CD4-positive, alpha-beta T cell (primary cell): Measurements from ENCODE around the gene ESAM. TPM values are rescaled to one million over a fixed set of nuclear protein-coding genes. Genes with fewer than 3 reads are reported as not detected.

ENCODE experiments used
- ATAC-seq: fragments of 200-7000 bp; cut with Tn5 transposase; one replicate; pipeline ENCODE4 v1.10.0; 2022; ENCODE audit warnings: mild to moderate bottlenecking; ENCODE audit not compliant: poor library complexity
- CTCF ChIA-PET: fragments of 350-600 bp; sonication (Branson Sonifier 250); formaldehyde crosslinking; loops from one replicate; lab custom pipeline; 2021; ENCODE audit warnings: antibody characterized with exemption, inconsistent platforms; lab: Charles Lee
- POLR2A ChIA-PET: fragments of 350-600 bp; sonication (Branson Sonifier 250); formaldehyde crosslinking; loops from one replicate; lab custom pipeline; 2021; ENCODE audit warnings: antibody characterized with exemption, inconsistent platforms; lab: Charles Lee
- DNase-seq, 14 experiments: peaks; one replicate each; pipeline ENCODE4 v3.0.0-alpha.2; 2013 to 2020; ENCODE audit warnings: mixed read lengths in 2 of 14
- H3K27ac ChIP-seq, 2 donors: one replicate each; pipeline versions ENCODE4 v1.5.1 to v1.7.0; 2013; ENCODE audit warnings: low read length in 2 of 2, low read depth in 1 of 2, mild to moderate bottlenecking in 1 of 2
- H3K27me3 ChIP-seq, 2 experiments: 1 replicate in 1 of 2; 2 replicates in 1 of 2; pipeline versions ENCODE4 v1.6.1 to v1.7.0; 2013; ENCODE audit warnings: low read length in 2 of 2, control low read depth in 1 of 2, mild to moderate bottlenecking in 1 of 2, moderate library complexity in 1 of 2; ENCODE audit not compliant: insufficient read depth in 2 of 2, control insufficient read depth in 1 of 2
- H3K36me3 ChIP-seq: one replicate; pipeline ENCODE4 v1.6.1; 2013; ENCODE audit warnings: low read length, control low read depth; ENCODE audit not compliant: insufficient read depth
- H3K4me1 ChIP-seq: one replicate; pipeline ENCODE4 v1.6.1; 2013; ENCODE audit warnings: low read length, control low read depth; ENCODE audit not compliant: insufficient read depth
- H3K4me3 ChIP-seq: one replicate; pipeline ENCODE4 v1.5.1; 2013; ENCODE audit warnings: mild to moderate bottlenecking, low read length, moderate library complexity
- H3K9me3 ChIP-seq, 2 experiments: 1 replicate in 1 of 2; 2 replicates in 1 of 2; pipeline versions ENCODE4 v1.6.1 to v1.7.0; 2013; ENCODE audit warnings: low read length in 2 of 2, mild to moderate bottlenecking in 2 of 2, control low read depth in 1 of 2, moderate library complexity in 1 of 2; ENCODE audit not compliant: control insufficient read depth in 1 of 2, insufficient read depth in 1 of 2
- H3K27ac Mint-ChIP-seq: one replicate; pipeline ENCODE4 v1.8.0; 2020; ENCODE audit warnings: mixed read lengths
- H3K27me3 Mint-ChIP-seq: one replicate; pipeline ENCODE4 v1.8.0; 2021; ENCODE audit warnings: mixed read lengths
- H3K36me3 Mint-ChIP-seq: one replicate; pipeline ENCODE4 v1.8.0; 2021; ENCODE audit warnings: low read depth, mixed read lengths
- H3K4me1 Mint-ChIP-seq: one replicate; pipeline ENCODE4 v1.8.0; 2021; ENCODE audit warnings: low read depth, mixed read lengths
- H3K4me3 Mint-ChIP-seq: one replicate; pipeline ENCODE4 v1.8.0; 2020; ENCODE audit warnings: mild to moderate bottlenecking, mixed read lengths
- H3K9me3 Mint-ChIP-seq: one replicate; pipeline ENCODE4 v1.8.0; 2020; ENCODE audit warnings: mixed read lengths
- intact Hi-C, 2 experiments: fragments of 100-400 bp; cut with DNase I in 1 of 2; cut with micrococcal nuclease in 1 of 2; formaldehyde crosslinking; loops; one replicate each; pipeline versions ENCODE4 v1.15.1 to v1.9.0; 2023 to 2025; cut with DNase I, micrococcal nuclease
- total RNA-seq, 174 experiments: library from RNA in 2 of 174; stranded (reverse) in 2 of 174; gene quantifications; one replicate each; pipeline ENCODE4 v1.2.3 and lab custom pipeline; 2021 to 2026
- TF ChIP-seq, protein P1 (sequence below): fragments of 200-600 bp; IDR thresholded peaks from one replicate; pipeline ENCODE4 v1.8.0; 2022; ENCODE audit warnings: antibody characterized with exemption, mild to moderate bottlenecking

The ESAM gene
- total RNA-seq, 2 experiments from 2014 or later = 0.38 to 0.64 TPM

DNA sequence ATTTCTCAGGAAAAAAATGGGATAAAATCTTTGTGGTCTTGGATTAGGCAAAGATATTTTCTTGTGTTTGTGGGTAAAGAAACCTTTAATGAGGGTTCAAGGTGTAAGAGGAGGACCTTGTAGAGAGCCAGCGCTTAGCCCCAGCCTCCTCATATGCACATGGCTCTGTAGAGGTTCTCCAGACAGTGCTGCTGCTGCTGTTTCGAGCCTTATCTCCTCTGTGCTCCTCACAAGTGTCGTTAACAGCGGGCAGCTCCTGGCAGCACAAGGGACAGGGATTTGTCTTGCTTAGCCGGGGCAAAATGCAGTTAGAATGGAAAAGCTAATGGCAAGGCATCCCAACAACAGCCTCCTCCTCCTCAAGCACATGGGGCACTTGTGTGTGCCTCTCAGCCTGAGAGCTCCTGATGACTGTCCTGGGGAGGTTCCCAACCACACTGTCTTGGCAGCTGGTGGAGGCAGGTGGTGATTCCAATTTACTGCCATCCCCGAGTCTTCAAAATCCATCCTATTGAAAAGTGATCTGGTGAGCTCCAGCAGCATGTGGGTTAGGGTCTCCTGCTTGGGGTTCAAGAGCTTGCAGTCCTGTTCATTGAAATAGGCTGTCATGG is 45.7 kb upstream of the ESAM start:
- peaks cover 13% of the 10 kb centered on the region for H3K27me3 Mint-ChIP-seq
- CTCF ChIA-PET = no interaction called here

DNA sequence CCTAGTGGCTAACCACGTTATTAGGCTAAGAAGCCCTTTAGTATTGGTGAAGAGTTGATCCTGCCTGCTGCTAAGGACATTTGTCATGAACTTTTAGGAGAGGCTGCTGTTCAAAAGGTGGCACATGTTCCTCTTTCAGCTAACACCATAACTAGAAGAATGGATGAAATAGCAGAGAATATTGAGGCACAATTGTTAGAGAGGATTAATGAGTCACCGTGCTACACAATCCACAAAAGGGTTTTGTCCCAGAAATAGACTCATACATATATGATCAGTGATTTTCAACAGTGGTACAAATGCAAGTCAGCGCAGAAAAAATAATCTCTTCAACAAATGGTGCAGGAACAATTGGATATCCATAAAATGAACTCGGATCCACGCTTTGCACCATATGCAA is 45.1 kb upstream of the ESAM start:
- H3K9me3 ChIP-seq = no peaks in the 10 kb centered on the region
- Mint-ChIP-seq H3K4me3 (no peak overlapping the region), H3K36me3 (peaks cover 14% of the 10 kb centered on the region), H3K27me3 (peaks cover 7% of the 10 kb centered on the region), H3K9me3 (no peaks in the 10 kb centered on the region), H3K27ac (no peak overlapping the region), H3K4me1 (no peaks in the 10 kb centered on the region)
- TF ChIP-seq, protein P1, sequence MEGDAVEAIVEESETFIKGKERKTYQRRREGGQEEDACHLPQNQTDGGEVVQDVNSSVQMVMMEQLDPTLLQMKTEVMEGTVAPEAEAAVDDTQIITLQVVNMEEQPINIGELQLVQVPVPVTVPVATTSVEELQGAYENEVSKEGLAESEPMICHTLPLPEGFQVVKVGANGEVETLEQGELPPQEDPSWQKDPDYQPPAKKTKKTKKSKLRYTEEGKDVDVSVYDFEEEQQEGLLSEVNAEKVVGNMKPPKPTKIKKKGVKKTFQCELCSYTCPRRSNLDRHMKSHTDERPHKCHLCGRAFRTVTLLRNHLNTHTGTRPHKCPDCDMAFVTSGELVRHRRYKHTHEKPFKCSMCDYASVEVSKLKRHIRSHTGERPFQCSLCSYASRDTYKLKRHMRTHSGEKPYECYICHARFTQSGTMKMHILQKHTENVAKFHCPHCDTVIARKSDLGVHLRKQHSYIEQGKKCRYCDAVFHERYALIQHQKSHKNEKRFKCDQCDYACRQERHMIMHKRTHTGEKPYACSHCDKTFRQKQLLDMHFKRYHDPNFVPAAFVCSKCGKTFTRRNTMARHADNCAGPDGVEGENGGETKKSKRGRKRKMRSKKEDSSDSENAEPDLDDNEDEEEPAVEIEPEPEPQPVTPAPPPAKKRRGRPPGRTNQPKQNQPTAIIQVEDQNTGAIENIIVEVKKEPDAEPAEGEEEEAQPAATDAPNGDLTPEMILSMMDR = no peak
- no peak for ATAC-seq
- no peak for DNase-seq
- intact Hi-C loops = no loop called here
- H3K36me3 ChIP-seq = peaks cover 4% of the 10 kb centered on the region
- H3K4me3 ChIP-seq = no peak overlapping the region
- peaks cover 0 to under 1% of the 10 kb centered on the region in 2 experiments for H3K27me3 ChIP-seq
- CTCF ChIA-PET = no interaction called here
- no peak overlapping the region for H3K27ac ChIP-seq
- POLR2A ChIA-PET = no interaction called here
- H3K4me1 ChIP-seq = no peaks in the 10 kb centered on the region

More for the DNA sequence above, 45.7 kb upstream of the ESAM start:
- ATAC-seq (no peak), DNase-seq (no peak)
- no peak overlapping the region for H3K27ac Mint-ChIP-seq
- H3K4me3 ChIP-seq = no peak overlapping the region
- no peaks in the 10 kb centered on the region for H3K9me3 ChIP-seq
- peaks cover 14% of the 10 kb centered on the region for H3K36me3 Mint-ChIP-seq
- POLR2A ChIA-PET = no interaction called here
- peaks cover 4% of the 10 kb centered on the region for H3K36me3 ChIP-seq
- TF ChIP-seq, protein P1 = no peak
- H3K27ac ChIP-seq = no peak overlapping the region
- intact Hi-C loops = no loop called here
- no peaks in the 10 kb centered on the region for H3K4me1 ChIP-seq
- H3K9me3 Mint-ChIP-seq = no peaks in the 10 kb centered on the region
- peaks cover 4 to 6% of the 10 kb centered on the region in 2 experiments for H3K27me3 ChIP-seq
- no peaks in the 10 kb centered on the region for H3K4me1 Mint-ChIP-seq
- H3K4me3 Mint-ChIP-seq = no peak overlapping the region

DNA sequence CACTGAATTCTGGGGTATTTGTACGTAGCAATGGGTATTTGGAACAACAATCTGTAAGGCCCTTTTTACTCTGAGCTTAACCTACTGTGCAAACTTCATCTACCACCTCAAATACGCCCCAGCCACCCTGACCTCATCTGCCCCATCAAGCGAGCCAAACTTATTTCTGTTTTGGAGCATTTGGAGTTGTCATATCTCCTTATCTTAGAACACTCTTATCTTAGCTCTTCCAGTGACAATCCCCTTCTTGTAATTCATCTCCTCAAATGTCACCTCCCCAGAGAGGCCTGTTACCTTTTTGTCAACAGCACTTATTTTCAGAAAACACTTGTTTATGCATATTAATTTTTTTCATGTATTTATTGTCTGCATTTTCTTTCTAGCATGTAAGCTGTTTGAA is 42.8 kb upstream of the ESAM start:
- H3K4me3 ChIP-seq = no peak overlapping the region
- H3K4me3 Mint-ChIP-seq = no peak overlapping the region
- DNase-seq (no peak), ATAC-seq (no peak)
- intact Hi-C loops = loop anchor here (5.0 kb wide), 2 partner anchors 58 to 72 kb away; no protein-coding TSS in a partner anchor
- no peak overlapping the region for H3K27ac ChIP-seq
- ChIA-PET CTCF (interaction anchor here (1.1 kb wide), 1 partner anchor 47 kb away, joined by 3 read pairs; no protein-coding TSS in a partner anchor), POLR2A (no interaction called here)
- no peaks in the 10 kb centered on the region for H3K9me3 ChIP-seq
- no peaks in the 10 kb centered on the region for H3K9me3 Mint-ChIP-seq
- no peaks in the 10 kb centered on the region for H3K27me3 Mint-ChIP-seq
- TF ChIP-seq, protein P1 = no peak
- H3K36me3 ChIP-seq = peaks cover 4% of the 10 kb centered on the region
- H3K4me1 ChIP-seq = peaks cover 8% of the 10 kb centered on the region
- H3K27me3 ChIP-seq = no peaks in the 10 kb centered on the region
- peaks cover 20% of the 10 kb centered on the region for H3K36me3 Mint-ChIP-seq
- H3K4me1 Mint-ChIP-seq = peaks cover 7% of the 10 kb centered on the region
- H3K27ac Mint-ChIP-seq = no peak overlapping the region
